HTR-8/SVneo (cell line): ENCODE results near the gene ZFAND3.

ENCODE experiments used
- DNase-seq: peaks from one replicate; pipeline ENCODE4 v3.0.0; 2011; ENCODE audit warnings: low spot score, mixed read lengths; ENCODE audit not compliant: insufficient read length
- FAIRE-seq: peaks from 2 replicates; lab custom pipeline; 2011; peaks lifted over from hg19 to GRCh38; lab: Jason Lieb, UNC

Gene ZFAND3

DNA sequence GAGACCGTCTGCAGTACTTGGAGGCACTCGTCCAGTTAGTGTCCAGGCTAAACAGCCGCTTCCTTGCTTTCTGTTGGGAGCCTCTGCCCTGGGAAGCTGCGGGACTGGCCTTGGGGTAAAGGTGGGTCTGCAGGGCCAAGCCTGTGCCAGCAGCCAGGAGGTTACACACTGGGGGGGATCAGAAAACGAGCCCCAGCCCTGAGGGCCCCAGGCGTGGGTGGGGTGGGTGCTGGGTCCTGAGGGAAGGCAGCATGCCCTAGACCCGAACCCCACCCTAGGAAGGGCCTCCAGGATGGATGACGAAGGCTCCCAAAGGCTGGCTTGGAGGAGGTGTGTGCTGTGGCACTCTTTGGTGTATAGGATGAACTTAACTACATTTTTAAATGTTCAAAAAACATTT, 335.2 kb downstream of the ZFAND3 start:
- no peak for FAIRE-seq
- DNase-seq: no peak

DNA sequence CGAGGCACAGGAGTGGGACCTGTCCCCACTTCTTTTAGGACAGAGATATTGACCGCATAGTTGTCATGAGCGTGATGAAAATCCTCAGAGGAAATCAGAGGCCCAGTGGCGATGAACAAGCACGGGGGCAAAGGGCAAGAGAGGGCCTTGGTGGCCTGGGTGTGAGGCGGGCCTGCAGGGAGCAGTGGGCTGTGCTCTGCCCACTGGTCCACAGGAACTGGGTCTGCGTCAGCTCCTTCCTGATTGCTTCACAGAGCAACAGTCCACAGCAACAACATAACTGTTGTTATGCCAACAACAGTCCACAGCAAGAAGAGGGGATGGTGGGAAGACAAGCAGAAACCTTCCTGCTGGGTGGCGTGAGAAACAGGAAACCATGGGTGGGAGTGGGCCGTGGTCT, 335.6 kb downstream of the ZFAND3 start:
- DNase-seq (no peak), FAIRE-seq (no peak)

DNA sequence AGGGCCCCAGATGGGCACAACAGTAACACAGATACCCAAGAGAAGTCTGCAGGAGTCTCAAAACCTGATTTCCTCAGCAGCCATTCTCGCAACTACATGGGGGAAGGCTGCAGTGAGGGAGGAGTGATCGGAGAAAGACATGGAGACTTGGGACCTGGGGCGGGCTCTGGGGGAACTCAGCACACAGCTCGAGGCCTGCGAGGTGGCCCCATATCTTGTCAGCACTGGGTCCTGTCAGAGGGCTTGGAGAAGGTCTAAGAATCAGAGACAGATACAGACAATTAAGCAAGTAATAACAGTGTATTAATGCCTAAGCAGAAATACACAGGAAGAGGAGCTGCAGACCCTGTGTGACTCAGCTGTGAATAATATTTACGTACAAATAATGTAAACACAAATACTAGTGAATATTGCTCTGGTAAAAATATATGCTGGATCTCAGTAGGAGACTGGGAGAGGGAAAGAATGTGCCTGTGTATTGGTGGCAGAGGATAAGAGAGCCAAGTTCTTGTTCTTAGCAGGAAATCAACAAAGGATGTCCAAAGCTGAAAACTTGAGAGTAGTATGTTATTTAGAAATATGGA, 336.2 kb downstream of the ZFAND3 start:
- DNase-seq (no peak), FAIRE-seq (no peak)

DNA sequence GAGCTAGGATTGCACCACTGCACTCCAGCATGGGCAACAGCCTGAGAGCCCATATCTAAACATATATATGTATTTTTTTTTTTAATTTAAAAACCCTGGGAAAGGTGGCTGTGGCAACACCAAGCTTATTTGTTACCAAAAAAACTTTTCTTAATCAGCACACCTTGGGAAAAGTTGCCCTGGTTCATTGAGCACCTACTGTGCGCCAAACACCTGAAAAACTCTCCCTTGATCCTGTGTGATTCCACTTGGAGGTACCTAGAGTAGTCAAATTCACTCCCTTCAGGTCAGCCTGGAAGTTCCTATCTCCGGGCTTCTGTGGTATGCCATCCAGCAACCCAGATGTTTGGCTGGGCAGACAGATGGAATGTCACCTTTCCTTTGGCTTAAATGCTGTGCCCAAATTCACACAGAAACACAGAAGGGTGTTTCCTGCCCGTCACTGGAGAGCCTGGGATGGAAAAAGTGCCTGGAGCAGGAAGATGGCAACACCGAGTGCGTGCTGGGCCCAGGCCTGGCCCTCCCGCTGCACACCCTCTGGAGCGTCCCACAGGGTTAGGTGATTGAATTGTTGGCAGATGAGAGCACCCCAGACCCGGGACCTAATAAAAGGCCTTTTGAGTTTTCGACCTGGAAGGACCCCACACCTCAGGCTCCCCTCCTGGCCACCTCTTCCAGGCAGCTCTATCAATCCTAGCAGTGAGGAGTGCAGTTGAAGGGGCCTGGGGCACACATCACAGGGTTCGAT, 337.5 kb downstream of the ZFAND3 start:
- DNase-seq (no peak), FAIRE-seq (no peak)

DNA sequence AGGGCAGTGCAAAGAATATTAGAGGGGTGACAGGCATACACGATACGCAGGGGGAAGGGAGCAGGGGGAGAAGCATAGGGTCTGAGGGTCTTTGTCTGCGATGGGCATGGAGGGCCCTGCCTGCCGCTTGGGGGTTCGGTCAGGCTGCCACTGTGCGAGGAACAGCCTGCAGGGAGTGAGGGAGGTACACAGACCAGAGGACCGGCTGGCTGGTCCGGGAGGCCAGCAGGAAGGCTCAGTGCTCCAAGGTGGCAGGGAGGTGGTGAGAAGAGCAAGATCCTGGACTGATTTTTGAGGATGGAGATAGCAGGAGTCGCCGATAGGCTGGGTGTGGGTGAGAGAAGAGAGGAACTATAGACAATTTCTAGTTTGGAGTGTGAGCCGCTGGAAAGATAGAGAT, 338.4 kb downstream of the ZFAND3 start:
- FAIRE-seq: no peak

DNA sequence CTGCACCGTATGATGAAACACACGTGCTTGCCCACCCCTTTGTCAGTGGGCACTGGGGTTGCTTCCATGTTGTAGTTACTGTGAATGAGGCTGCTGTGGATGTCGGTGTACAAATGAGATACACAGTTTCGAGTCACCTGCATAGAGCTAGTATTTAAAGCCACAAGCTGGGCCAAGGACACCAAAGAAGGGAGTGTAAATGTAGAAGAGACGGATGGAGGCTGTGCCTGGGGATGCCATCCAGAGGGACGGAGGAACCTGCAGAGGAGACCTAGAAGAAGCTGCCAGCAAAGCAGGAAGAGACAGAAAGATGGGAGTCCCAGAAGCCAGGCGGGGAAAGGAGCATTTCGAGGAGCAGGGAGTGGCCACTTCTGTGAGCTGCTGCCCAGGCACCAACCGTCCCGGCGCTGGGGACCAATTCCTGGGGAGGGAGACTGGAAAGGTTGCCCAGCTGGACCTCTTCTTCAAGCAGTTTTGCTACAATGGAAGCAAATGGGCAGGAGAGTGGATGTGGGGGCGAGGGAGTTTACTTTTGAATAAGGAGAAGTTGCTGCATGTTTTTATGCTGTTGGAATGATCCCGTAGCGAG, 339.3 kb downstream of the ZFAND3 start:
- FAIRE-seq: no peak
- no peak for DNase-seq

More for the DNA sequence above, 338.4 kb downstream of the ZFAND3 start:
- DNase-seq: no peak

DNA sequence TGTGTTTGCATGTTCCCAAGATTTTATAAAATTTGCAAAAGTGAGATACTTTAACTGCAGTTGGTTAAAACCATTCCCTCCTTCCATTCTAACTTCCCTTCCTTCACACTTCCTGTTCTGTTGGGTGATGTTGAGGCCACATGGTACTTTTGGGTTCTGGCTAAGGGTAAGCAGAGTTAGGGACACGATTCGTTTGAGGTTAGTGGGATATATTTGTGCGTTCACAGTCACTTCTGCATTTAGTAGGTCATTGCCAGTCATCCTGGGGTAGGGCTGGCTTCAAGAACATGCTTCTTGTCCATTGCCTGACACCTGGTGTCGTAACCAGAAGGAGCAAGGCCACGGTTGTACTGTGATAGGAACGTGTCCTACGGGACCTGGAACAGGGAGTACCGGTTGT, 340.1 kb downstream of the ZFAND3 start:
- DNase-seq (no peak), FAIRE-seq (no peak)

DNA sequence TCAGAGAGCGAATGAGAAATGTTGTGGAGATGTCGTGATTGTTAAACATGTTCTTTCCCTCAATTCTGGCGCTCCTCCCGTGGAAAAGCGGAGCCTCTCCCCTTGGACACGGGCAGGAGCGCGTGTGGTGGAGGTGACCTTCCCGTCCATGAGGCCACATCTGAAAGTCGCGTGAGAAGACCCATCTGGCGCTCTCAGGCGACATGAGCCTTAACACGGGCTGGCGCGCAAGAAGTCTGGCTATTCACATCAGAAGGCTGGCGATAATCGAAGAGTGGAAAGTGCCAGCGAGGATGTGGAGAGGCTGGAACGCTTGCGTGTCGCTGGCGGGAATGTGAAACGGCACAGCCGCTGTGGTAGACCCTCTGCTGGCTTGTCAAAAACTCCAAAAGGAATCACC, 341.3 kb downstream of the ZFAND3 start:
- DNase-seq: no peak
- FAIRE-seq: no peak

DNA sequence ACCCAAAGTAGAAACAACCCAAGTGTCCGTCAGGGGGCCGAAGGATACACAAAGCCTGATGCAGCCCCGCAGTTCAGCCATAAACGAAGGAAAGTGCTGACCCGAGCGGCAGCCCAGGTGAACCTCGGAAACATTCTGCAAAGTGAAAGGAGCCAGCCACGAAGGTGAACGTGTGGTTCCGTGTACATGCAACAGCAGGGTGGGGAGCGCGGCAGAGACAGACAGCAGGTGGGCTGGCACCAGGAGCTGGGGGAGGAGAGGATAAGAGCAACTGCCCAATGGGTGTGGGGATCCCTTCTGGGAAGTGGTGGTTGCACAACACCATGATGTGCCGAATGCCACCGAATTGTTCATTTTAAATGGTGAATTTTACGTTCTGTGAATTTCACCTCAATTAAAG, 341.8 kb downstream of the ZFAND3 start:
- FAIRE-seq (no peak), DNase-seq (no peak)

DNA sequence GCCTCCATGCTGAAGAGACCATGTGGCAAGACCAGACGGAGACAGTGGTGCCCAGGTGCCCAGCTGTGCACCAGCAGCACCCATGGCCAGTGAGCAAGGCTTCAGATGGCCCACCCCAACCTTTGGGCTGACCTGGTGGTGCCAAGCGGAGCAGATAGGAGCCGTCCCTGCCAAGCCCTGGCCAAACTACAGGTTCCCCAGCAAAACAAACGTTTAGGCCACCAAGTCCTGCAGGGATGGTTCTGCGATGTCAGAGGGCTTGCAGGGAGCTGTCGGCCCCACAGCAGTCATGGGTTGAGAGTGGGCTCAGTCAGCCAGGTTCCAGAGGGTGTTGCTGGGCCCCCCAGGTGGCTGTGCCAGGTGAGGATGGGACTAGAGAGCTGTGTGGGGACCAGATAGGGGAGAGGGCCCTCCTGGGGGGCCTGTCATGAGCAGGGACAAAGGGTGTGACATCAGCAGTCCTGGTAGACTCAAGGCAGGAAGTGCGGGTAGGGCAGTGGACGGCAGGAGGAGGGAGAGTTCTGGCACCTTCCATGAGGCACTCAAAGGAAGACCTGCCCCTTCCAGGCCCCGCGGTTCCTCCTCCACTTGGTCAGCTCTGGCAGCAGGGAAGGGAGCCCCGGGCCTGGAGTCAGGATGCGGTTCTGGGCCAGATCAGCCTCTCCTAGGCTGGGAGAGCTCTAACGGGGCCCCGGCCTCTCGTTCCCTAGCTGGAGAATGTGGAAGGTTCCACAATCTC, 342.4 kb downstream of the ZFAND3 start:
- DNase-seq (no peak), FAIRE-seq (no peak)

DNA sequence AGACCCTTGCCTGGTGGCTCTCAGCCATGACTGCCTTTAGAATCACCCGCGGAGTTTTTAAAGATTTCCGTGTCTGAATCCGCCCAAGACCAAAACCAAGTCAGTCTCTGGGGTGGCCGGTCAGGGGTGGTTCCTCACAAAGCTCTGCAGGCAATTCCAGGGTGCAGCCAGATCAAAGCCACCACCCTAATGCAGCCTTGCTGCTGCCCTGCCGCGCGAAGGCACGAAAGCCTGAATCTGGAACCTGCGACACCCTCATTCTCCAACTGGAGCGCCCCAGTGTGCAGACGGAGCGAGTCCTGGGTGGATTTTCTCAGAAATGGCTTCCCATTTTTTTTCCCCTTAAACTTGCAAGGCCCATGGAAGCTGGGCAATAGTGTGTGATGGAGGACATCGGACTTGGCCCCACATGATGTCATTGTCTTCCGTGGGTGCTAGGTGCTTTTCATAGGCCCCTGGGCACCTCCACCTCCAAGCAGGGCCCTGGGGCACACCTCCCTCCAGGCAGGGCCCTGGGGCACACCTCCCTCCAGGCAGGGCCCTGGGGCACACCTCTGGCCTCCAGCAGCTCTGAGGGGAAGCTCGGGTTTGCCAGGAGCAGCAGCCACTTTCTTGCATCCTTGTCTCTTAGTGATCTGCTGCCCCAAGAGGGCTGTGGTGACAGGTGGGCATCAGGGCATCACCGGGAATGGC, 343.1 kb downstream of the ZFAND3 start:
- DNase-seq (no peak), FAIRE-seq (no peak)

DNA sequence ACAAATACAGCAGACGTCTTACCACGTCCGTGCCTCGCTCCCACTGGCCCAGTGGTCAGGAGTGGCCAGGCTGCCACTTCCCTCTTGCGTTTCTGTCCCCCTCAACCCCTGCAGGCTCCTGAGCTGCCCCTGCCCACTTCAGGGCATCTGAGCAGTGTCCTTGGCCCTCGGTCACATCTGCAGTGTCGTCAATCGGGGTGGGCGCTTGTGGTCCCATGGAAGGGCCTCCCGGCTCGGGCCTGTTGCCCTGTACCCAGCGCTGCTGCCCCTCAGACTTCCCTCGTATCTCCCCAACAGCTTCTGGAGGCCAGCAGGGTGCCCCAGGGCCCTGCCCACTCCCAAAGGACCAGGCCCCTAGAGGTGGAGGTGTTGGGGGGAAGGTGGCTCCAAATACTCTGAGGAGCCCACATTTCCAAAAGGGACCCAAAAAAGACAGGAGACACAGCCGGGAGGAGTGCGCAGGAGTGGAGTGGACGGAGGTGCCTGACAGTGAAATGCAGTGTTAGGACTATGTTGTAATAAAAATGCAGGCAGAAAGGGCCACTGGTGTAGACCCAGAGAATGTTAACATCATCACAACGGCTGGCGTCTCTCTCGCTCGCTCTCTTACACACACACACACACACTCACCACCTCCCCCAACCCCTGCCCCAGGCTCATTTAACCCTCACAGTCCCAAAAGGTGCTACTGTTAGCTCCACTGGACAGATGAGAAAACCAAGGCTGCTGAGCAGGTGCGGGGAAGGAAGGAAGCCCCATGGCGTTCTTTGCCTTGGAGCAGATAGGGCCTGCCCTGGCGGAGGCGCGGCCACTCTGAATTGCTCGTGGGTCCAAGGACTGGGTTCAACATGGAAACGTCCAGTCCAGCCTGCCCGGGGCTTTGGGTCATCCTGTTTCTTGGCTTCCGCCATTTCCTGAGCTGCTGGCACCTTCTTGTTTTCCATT, 343.9 kb downstream of the ZFAND3 start:
- no peak for FAIRE-seq
- no peak for DNase-seq

DNA sequence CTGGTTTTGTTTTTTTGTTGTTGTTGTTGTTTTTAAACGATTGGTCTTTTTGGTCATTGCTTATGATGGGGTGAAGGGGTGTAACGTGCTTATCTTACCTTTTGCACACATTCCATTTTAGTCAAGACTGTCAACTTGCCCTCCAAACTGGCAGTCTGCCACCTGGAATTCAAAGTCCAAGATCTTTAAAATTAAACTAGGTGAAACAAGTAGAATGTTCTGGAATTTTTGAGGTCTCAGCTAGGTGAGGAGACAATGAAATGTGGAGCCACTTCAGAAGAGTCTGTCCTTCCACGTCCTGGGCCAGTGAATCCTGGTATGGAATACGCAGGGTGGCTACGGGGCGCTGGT, 344.6 kb downstream of the ZFAND3 start:
- no peak for DNase-seq
- FAIRE-seq: no peak

DNA sequence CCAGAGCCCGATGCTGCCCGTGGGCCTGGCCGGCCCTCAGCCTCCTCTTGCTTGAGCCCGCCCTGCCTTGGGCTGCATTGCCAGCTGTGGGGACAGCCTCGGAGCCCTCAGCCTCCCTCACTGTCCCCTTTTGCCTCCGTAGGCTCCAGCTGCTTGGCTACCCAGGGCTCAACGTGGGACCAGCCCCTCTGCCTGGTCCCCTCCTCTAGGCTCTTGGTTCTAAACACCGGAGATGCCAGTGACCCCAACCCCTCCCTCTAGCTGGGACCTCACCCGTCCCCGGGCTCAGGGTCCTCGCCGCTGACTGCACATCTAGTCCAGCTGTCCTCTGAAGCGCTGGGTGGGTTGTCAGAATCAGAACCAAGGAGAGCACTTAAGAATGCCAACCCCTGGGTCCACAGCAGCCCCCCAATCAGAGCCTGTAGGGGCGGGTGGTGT, 345.2 kb downstream of the ZFAND3 start:
- no peak for FAIRE-seq
- no peak for DNase-seq

DNA sequence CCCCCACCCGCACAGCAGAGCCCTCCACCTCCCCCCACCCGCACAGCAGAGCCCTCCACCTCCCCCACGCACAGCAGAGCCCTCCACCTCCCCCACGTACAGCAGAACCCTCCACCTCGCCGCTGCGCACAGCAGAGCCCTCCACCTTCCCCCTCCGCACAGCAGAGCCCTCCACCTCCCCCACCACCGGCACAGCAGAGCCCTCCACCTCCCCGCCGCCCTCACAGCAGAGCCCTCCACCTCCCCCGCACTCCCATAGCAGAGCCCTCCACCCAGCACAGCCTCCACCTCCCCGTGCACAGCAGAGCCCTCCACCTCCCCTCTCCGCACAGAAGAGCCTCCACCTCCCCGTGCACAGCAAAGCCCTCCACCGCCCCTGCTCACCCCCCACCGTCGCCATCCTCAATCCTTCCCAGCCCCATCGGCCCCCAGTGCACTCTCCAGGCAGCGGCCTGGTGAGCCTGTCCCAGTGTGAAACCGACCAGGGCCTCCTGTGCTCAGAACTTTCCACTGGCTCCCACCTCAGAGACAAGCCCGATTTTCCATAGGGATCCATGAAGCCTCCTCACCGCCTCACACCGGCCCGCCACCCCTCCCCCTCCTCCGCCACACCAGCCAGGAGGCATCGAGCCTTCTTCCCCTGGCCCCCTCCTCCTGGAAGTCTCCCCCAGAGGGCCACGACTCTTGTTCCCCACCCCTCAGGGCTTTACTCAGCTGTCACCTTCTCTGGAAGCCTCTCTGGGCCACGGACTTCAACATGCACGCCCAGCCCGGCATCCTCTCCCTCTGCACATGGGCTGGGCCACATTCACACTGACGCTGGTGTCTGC, 347.1 kb downstream of the ZFAND3 start:
- FAIRE-seq: no peak
- no peak for DNase-seq

DNA sequence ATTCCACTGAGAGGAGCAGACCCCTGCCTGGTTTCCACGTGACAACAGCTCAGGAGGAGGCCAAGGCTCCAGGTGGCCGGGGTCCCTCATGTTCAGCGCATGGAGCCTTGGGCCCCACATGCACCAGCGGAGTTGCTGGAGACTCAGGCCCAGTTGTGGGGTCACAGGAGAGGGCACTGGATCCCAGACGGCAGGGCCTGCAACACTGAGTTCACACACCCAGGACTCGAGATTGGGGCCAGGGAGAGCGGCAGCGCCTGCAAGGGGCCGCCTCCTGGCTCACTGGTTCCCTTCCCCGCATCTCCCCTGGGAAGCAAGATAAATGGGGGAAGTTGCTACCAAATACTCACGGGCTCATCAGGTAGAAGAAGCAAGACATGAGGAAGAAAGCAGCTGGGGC, 348.1 kb downstream of the ZFAND3 start:
- FAIRE-seq: no peak

DNA sequence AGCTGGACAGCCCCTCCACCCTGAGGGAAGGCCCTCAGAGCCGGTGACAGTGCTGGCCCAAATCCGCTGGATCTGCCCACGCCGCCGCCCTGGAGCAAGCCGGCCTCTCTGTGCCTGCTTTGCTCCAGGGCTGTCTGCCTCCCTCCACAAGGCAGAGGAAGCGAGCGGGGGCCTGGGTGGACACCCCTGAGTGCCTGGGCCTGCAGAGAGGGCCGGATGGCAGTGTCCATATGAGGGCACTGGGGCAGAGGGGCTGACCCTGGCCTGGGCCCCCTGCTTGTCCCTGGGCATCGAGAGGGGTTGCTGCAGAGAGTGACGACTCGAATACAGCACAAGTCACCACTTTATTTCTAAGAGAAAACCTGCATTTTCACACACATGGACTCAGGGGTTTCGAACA, 348.6 kb downstream of the ZFAND3 start:
- no peak for FAIRE-seq

More for the DNA sequence above, 348.1 kb downstream of the ZFAND3 start:
- DNase-seq: no peak

DNA sequence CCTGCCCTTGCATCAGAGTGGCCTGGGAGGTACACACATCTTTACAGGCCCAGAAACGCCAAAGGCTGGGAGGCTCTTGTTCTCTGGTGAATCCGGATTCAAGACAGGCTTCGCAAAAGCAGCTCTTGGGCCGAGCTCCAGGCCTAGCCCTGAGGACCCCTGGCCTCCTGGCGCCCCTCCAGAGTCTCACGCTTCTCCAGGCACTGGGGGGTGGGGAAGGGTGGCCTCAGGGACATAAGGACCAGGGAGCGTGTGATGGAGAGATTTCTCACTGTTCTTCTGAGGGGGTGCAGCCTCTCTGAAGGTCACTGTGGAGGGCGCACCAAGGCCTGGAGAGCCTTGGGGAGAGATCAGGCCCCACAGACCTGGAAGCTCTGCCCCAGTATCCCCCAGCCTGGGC, 349.2 kb downstream of the ZFAND3 start:
- DNase-seq (no peak), FAIRE-seq (no peak)

More for the DNA sequence above, 348.6 kb downstream of the ZFAND3 start:
- DNase-seq: no peak
